Upper lobe of left lung (tissue), 4 donors: Measurements from ENCODE around the gene DENND1C.

Experiments
- EP300 ChIP-seq, 4 donors: sonication (generic); formaldehyde crosslinking; IDR thresholded peaks; one replicate each; pipeline ENCODE4 v1.5.1; 2017; ENCODE audit warnings: antibody characterized with exemption in 4 of 4, control low read depth in 2 of 4
- POLR2AphosphoS5 ChIP-seq, 2 donors: sonication (generic); formaldehyde crosslinking; IDR thresholded peaks; one replicate each; pipeline ENCODE4 v1.5.1; 2017; ENCODE audit warnings: antibody characterized with exemption in 2 of 2
- TF ChIP-seq, protein P1 (sequence below), 6 experiments: fragments of 450-650 bp in 4 of 6; fragments of 200-600 bp in 2 of 6; sonication (generic) in 2 of 6; IDR thresholded peaks; one replicate each; pipeline ENCODE4 v1.5.1; 2016 to 2019; ENCODE audit warnings: antibody characterized with exemption in 6 of 6

DNA sequence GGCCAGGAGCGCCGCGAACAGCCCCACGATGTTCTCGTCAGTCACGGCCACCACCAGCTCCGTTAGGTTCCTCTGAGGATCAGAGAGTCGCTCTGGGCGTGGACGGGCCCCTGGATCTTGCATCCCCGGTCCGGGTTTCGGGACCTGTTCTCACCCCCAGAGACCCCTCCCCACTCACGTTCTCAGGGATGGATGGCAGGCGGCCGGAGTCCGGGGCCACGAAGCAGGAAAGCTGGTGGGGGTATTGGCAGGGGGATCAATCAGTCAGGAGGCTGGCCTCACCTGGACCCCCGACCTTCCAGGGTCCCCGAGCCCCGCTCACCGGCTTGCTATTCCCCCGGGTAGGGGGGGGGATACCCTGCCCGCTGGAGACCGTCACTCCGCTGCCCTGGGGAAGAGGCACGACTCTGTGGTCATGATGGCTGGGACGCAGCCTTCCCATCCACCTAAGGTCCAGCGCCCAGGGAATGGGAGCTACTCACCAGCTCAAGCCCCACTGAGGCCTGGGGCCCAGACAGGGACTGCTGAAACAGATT is 4.6 kb downstream of the DENND1C start:
- TF ChIP-seq, protein P1, sequence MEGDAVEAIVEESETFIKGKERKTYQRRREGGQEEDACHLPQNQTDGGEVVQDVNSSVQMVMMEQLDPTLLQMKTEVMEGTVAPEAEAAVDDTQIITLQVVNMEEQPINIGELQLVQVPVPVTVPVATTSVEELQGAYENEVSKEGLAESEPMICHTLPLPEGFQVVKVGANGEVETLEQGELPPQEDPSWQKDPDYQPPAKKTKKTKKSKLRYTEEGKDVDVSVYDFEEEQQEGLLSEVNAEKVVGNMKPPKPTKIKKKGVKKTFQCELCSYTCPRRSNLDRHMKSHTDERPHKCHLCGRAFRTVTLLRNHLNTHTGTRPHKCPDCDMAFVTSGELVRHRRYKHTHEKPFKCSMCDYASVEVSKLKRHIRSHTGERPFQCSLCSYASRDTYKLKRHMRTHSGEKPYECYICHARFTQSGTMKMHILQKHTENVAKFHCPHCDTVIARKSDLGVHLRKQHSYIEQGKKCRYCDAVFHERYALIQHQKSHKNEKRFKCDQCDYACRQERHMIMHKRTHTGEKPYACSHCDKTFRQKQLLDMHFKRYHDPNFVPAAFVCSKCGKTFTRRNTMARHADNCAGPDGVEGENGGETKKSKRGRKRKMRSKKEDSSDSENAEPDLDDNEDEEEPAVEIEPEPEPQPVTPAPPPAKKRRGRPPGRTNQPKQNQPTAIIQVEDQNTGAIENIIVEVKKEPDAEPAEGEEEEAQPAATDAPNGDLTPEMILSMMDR (IDR thresholded peaks at IDR 0.05) = no peak
- TF ChIP-seq POLR2AphosphoS5 (IDR thresholded peaks at IDR 0.05) = no peak
- no peak for TF ChIP-seq EP300 (IDR thresholded peaks at IDR 0.05)
